Muscle layer of duodenum (tissue), 2 donors: Measurements from ENCODE around the gene ADRA2C.

Experiments
- H3K27ac ChIP-seq: one replicate; pipeline ENCODE4 v1.7.0; 2013; ENCODE audit warnings: mild to moderate bottlenecking, low read length
- H3K27me3 ChIP-seq: one replicate; pipeline ENCODE4 v1.7.0; 2013; ENCODE audit warnings: low read depth, mild to moderate bottlenecking, control low read depth, low read length
- H3K36me3 ChIP-seq, 2 donors: one replicate each; pipeline ENCODE4 v1.7.0; 2013; ENCODE audit warnings: low read length in 2 of 2, control low read depth in 1 of 2, mild to moderate bottlenecking in 1 of 2; ENCODE audit not compliant: insufficient read depth in 2 of 2, control insufficient read depth in 1 of 2
- H3K4me1 ChIP-seq, 2 donors: one replicate each; pipeline ENCODE4 v1.7.0; 2013; ENCODE audit warnings: low read length in 2 of 2, mild to moderate bottlenecking in 2 of 2, control low read depth in 1 of 2, moderate library complexity in 1 of 2; ENCODE audit not compliant: insufficient read depth in 2 of 2, control insufficient read depth in 1 of 2
- H3K4me3 ChIP-seq, 2 donors: one replicate each; pipeline ENCODE4 v1.7.0; 2013; ENCODE audit warnings: low read length in 2 of 2, low read depth in 1 of 2, mild to moderate bottlenecking in 1 of 2
- H3K9me3 ChIP-seq, 2 donors: one replicate each; pipeline ENCODE4 v1.7.0; 2013; ENCODE audit warnings: low read length in 2 of 2, control low read depth in 1 of 2, mild to moderate bottlenecking in 1 of 2; ENCODE audit not compliant: control insufficient read depth in 1 of 2
- donor health status: healthy.

ADRA2C gene

GRCh38 chr4:3803475-3803847 is 37.3 kb downstream of the ADRA2C start:
- Histone ChIP-seq H3K9me3 (no peaks in the 10 kb centered on the region), H3K4me1 (no peaks in the 10 kb centered on the region), H3K27ac (no peak overlapping the region), H3K36me3 (no peaks in the 10 kb centered on the region), H3K27me3 (peaks cover 5% of the 10 kb centered on the region), H3K4me3 (no peak overlapping the region)

- H3K27ac ChIP-seq: no peak overlapping the region
- H3K36me3 ChIP-seq: no peaks in the 10 kb centered on the region
- no peaks in the 10 kb centered on the region for H3K9me3 ChIP-seq
- no peaks in the 10 kb centered on the region for H3K4me1 ChIP-seq
- peaks cover 9% of the 10 kb centered on the region for H3K27me3 ChIP-seq
- no peak overlapping the region for H3K4me3 ChIP-seq
These were observed 37.8 kb downstream of the ADRA2C start for GRCh38 chr4:3803946-3804345.

- H3K4me3 ChIP-seq: no peak overlapping the region
- H3K9me3 ChIP-seq: no peaks in the 10 kb centered on the region
- H3K36me3 ChIP-seq: no peaks in the 10 kb centered on the region
- no peak overlapping the region for H3K27ac ChIP-seq
- no peaks in the 10 kb centered on the region for H3K4me1 ChIP-seq
- peaks cover 10% of the 10 kb centered on the region for H3K27me3 ChIP-seq
These were observed 38.8 kb downstream of the ADRA2C start for GRCh38 chr4:3805026-3805425.

GRCh38 chr4:3805731-3806130 is 39.5 kb downstream of the ADRA2C start:
- Histone ChIP-seq H3K9me3 (no peaks in the 10 kb centered on the region), H3K4me3 (no peak overlapping the region), H3K27ac (no peak overlapping the region), H3K27me3 (peaks cover 10% of the 10 kb centered on the region), H3K36me3 (no peaks in the 10 kb centered on the region), H3K4me1 (no peaks in the 10 kb centered on the region)

GRCh38 chr4:3807311-3807710 is 41.1 kb downstream of the ADRA2C start:
- H3K9me3 ChIP-seq: no peaks in the 10 kb centered on the region
- peaks cover 10% of the 10 kb centered on the region for H3K27me3 ChIP-seq
- H3K4me3 ChIP-seq: no peak overlapping the region
- no peaks in the 10 kb centered on the region for H3K36me3 ChIP-seq
- no peak overlapping the region for H3K27ac ChIP-seq
- H3K4me1 ChIP-seq: no peaks in the 10 kb centered on the region

- no peaks in the 10 kb centered on the region for H3K4me1 ChIP-seq
- no peaks in the 10 kb centered on the region for H3K9me3 ChIP-seq
- H3K27ac ChIP-seq: no peak overlapping the region
- no peak overlapping the region for H3K4me3 ChIP-seq
- H3K36me3 ChIP-seq: no peaks in the 10 kb centered on the region
- H3K27me3 ChIP-seq: peaks cover 7% of the 10 kb centered on the region
These were observed 41.8 kb downstream of the ADRA2C start for GRCh38 chr4:3807822-3808496.

GRCh38 chr4:3808597-3808996 is 42.4 kb downstream of the ADRA2C start:
- Histone ChIP-seq H3K4me1 (no peaks in the 10 kb centered on the region), H3K27me3 (peaks cover 7% of the 10 kb centered on the region), H3K36me3 (no peaks in the 10 kb centered on the region), H3K4me3 (no peak overlapping the region), H3K9me3 (no peaks in the 10 kb centered on the region), H3K27ac (no peak overlapping the region)

- Histone ChIP-seq H3K27me3 (peaks cover 7% of the 10 kb centered on the region), H3K4me3 (no peak overlapping the region), H3K27ac (no peak overlapping the region), H3K4me1 (no peaks in the 10 kb centered on the region), H3K36me3 (no peaks in the 10 kb centered on the region), H3K9me3 (no peaks in the 10 kb centered on the region)
These were observed 42.8 kb downstream of the ADRA2C start for GRCh38 chr4:3809028-3809427.

GRCh38 chr4:3809451-3810110 is 43.4 kb downstream of the ADRA2C start:
- Histone ChIP-seq H3K27me3 (peaks cover 7% of the 10 kb centered on the region), H3K9me3 (no peaks in the 10 kb centered on the region), H3K4me3 (no peak overlapping the region), H3K36me3 (no peaks in the 10 kb centered on the region), H3K4me1 (no peaks in the 10 kb centered on the region), H3K27ac (no peak overlapping the region)

GRCh38 chr4:3810111-3810680 is 44.0 kb downstream of the ADRA2C start:
- no peaks in the 10 kb centered on the region for H3K4me1 ChIP-seq
- peaks cover 7% of the 10 kb centered on the region for H3K27me3 ChIP-seq
- H3K9me3 ChIP-seq: no peaks in the 10 kb centered on the region
- H3K27ac ChIP-seq: no peak overlapping the region
- no peak overlapping the region for H3K4me3 ChIP-seq
- no peaks in the 10 kb centered on the region for H3K36me3 ChIP-seq

- H3K27ac ChIP-seq: no peak overlapping the region
- H3K4me1 ChIP-seq: no peaks in the 10 kb centered on the region
- H3K27me3 ChIP-seq: peaks cover 7% of the 10 kb centered on the region
- no peaks in the 10 kb centered on the region for H3K36me3 ChIP-seq
- H3K4me3 ChIP-seq: no peak overlapping the region
- H3K9me3 ChIP-seq: no peaks in the 10 kb centered on the region
These were observed 44.8 kb downstream of the ADRA2C start for GRCh38 chr4:3810796-3811485.
